ENCODE results near the gene PWWP2A. TPM values are rescaled to one million over a fixed set of nuclear protein-coding genes. Genes with fewer than 3 reads are reported as not detected.

Gene PWWP2A
- total and polyA plus RNA-seq, 11 donors = 3.5 to 13.7 (median 10.1) TPM

- ATAC-seq = peak in 2 of 4 donors; percentile 35 to 44
- peak overlapping the region; percentile 86 to 100 (median 98) for H3K27ac ChIP-seq
- no peak for TF ChIP-seq POLR2A (IDR thresholded peaks at IDR 0.05)
- TF ChIP-seq CTCF (IDR thresholded peaks at IDR 0.05) = no peak
- peak; percentile 53 to 77 (median 57) for DNase-seq
- peak overlapping the region; percentile 75 to 100 (median 98) for H3K4me3 ChIP-seq
- H3K9me3 ChIP-seq = no peaks in the 10 kb centered on the region
- intact Hi-C loops (cut with DNase I) = loop anchor here in 4 of 10 donors (1.0 to 10.0 kb wide), 7 partner anchors 47 to 276 kb away; no protein-coding TSS in a partner anchor
- peaks cover 0 to 22% (median 8%) of the 10 kb centered on the region in 12 donors for H3K4me1 ChIP-seq
- peaks cover 0 to 41% (median 33%) of the 10 kb centered on the region in 9 donors for H3K36me3 ChIP-seq
- WGBS, 4 donors = 0 to 1% (median 0%) methylated on average over 14 to 79 of the region's 79 CpGs
- H3K27me3 ChIP-seq = no peaks in the 10 kb centered on the region
These were observed 705 bp downstream of the PWWP2A start for GRCh38 chr5:160118349-160119141.

GRCh38 chr5:160116991-160117390, 2.3 kb downstream of the PWWP2A start:
- no peaks in the 10 kb centered on the region for H3K9me3 ChIP-seq
- peaks cover 0 to 55% (median 49%) of the 10 kb centered on the region in 9 donors for H3K36me3 ChIP-seq
- ATAC-seq (no peak), DNase-seq (no peak)
- no peak for TF ChIP-seq CTCF (IDR thresholded peaks at IDR 0.05)
- TF ChIP-seq POLR2A (IDR thresholded peaks at IDR 0.05) = no peak
- H3K4me1 ChIP-seq = peaks cover 0 to 24% (median 8%) of the 10 kb centered on the region in 12 donors
- no peak overlapping the region for H3K4me3 ChIP-seq
- H3K27ac ChIP-seq = no peak overlapping the region
- H3K27me3 ChIP-seq = no peaks in the 10 kb centered on the region
- 94 to 99% (median 99%) methylated on average over 7 of the region's 7 CpGs for WGBS, 4 donors
- intact Hi-C loops (cut with DNase I) = loop anchor here in 4 of 10 donors (5.0 to 10.0 kb wide), 6 partner anchors 78 to 278 kb away; no protein-coding TSS in a partner anchor

GRCh38 chr5:160108124-160108523, 11.1 kb downstream of the PWWP2A start:
- intact Hi-C loops (cut with DNase I) = no loop called here
- no peak for ATAC-seq
- DNase-seq = no peak

More at GRCh38 chr5:160108124-160108523, 11.1 kb downstream of the PWWP2A start:
- Histone ChIP-seq H3K36me3 (peaks cover 0 to 54% (median 33%) of the 10 kb centered on the region in 9 donors), H3K27ac (no peak overlapping the region), H3K4me3 (no peak overlapping the region), H3K27me3 (no peaks in the 10 kb centered on the region), H3K4me1 (peaks cover 0 to 18% (median 6%) of the 10 kb centered on the region in 12 donors), H3K9me3 (no peaks in the 10 kb centered on the region)
- 96 to 98% (median 97%) methylated on average over 2 of the region's 2 CpGs for WGBS, 4 donors
- TF ChIP-seq CTCF (IDR thresholded peaks at IDR 0.05) (no peak), POLR2A (IDR thresholded peaks at IDR 0.05) (no peak)

Measured in heart left ventricle (tissue), 16 donors.